ENCODE measurements around the gene CDYL2.
A peak's percentile ranks its signal among the peaks of the same experiment; 100 is the strongest.

CDYL2 gene

DNA sequence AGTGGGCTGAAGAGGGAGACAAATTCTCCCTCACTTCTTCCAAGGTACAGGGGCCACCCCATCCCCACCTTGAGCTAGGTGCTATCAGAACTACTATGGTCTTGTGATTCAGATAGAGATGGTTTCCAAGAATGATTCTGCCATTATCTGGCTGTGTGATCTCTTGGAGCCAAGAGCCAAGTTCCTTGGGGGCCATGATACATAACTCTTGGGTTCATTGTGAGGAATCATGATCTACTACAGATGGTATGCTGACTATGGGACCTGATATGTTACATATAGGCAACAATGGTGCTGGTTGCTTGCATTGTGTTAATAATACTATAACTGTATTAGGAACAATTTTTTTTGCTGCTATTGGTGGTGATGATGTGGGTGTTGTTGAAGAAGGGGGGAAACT, 217.9 kb downstream of the CDYL2 start:
- no peak overlapping the region for H3K4me3 ChIP-seq (ENCODE audit: low read length)
- no peak for DNase-seq (ENCODE audit: low read depth, low spot score)

DNA sequence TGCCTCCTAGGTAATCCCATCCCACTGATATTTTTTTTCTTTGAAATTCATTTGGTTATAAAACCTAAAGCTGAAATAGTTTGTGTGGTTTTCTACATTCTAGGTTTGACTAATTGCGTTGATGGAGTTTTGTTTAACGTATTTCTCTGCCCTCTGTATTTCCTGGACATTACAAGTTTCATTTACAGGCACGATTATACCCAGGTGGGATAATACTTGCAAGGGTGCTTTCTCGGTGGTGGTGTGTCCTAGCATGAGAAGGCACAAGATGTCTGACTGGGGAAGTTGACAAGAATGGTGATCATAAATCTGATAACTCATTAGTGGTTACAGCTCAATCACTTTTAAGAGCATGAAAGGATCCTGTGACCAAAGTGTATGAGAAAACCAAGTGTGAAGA, 218.6 kb downstream of the CDYL2 start:
- DNase-seq (ENCODE audit: low read depth, low spot score) = no peak
- H3K4me3 ChIP-seq (ENCODE audit: low read length) = no peak overlapping the region

DNA sequence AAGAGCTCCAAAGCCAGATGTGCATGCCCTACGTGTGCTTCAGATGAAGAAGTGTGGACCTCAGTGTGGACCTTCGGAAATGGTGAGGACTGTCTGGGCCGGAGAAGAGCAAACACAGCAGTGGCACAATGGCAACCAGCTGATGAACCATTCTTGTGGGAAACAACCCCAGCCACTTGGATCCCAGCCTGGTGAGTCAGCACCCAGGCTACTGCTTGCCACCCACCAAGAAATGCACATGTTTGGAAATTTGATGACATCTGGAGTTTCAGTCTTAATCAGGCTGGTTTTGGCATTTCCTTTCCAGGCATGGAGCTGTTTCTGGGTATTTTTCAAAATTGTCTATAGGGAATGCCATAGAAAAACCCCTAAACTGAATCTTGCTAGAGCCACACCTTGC, 220.9 kb downstream of the CDYL2 start:
- no peak overlapping the region for H3K4me3 ChIP-seq (ENCODE audit: low read length)
- DNase-seq (ENCODE audit: low read depth, low spot score) = no peak

- H3K4me3 ChIP-seq (ENCODE audit: low read length) = no peak overlapping the region
- no peak for DNase-seq (ENCODE audit: low read depth, low spot score)
Observed at GRCh38 chr16:80580109-80580832, 224.1 kb downstream of the CDYL2 start.

GRCh38 chr16:80577485-80578280, 226.7 kb downstream of the CDYL2 start:
- no peak for DNase-seq (ENCODE audit: low read depth, low spot score)
- H3K4me3 ChIP-seq (ENCODE audit: low read length) = no peak overlapping the region

GRCh38 chr16:80576343-80576912, 228.0 kb downstream of the CDYL2 start:
- no peak overlapping the region for H3K4me3 ChIP-seq (ENCODE audit: low read length)
- DNase-seq (ENCODE audit: low read depth, low spot score) = no peak

- no peak for DNase-seq (ENCODE audit: low read depth, low spot score)
- H3K4me3 ChIP-seq (ENCODE audit: low read length) = no peak overlapping the region
Observed at GRCh38 chr16:80573700-80574120, 230.7 kb downstream of the CDYL2 start.

GRCh38 chr16:80570106-80570478, 234.3 kb downstream of the CDYL2 start:
- no peak for DNase-seq (ENCODE audit: low read depth, low spot score)
- H3K4me3 ChIP-seq (ENCODE audit: low read length) = no peak overlapping the region

DNA sequence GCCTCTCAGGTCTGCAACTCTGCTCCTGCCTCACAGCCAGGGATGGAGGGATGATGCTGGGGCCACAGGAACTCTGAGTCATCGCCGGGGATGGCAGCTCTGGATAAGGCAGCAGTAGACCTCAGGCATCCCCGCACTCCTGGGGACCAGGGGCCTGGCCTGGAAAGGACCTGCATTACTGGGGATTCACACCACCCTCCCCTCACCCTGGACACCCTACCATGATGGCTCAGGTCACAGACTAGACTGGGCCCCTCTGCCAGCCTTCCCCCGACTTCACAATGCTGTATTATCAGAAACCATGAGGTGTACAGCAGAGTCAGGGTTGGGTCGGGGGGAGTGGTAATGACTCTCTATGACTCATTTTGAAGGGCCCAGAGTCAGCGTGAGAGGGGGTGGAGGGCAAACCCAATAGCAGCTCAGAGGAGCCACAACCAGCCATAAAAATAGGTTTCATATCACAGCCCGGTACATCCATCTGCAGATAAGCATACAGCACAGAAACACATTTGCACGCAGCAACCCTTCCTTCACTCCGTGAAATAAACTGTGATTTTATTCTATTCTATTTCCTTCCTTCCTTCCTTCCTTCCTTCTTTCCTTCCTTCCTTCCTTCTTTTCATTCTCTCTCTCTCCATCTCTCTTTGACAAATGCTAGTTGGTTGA, 234.8 kb downstream of the CDYL2 start:
- no peak overlapping the region for H3K4me3 ChIP-seq (ENCODE audit: low read length)
- no peak for DNase-seq (ENCODE audit: low read depth, low spot score)

DNA sequence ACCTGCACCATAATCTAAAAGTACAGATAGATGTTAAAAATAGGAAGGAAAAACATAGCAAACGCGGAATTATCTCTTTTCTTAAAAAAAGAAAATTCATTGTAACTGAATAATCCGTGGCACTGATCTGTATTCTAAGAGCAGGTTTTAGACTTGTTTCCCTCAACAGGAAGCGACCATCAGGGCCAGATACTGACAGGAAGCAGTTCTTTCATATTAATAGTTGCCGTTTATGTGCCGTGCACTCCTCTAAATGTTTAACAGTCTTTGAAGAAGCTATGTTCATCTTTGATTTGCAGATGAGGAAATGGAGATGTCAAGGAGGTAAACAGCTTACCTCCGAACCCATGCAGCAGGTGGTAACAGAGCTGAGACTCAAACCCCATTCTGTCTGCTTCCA, 240.0 kb downstream of the CDYL2 start:
- peak; percentile 48 for DNase-seq (ENCODE audit: low read depth, low spot score)
- no peak overlapping the region for H3K4me3 ChIP-seq (ENCODE audit: low read length)

DNA sequence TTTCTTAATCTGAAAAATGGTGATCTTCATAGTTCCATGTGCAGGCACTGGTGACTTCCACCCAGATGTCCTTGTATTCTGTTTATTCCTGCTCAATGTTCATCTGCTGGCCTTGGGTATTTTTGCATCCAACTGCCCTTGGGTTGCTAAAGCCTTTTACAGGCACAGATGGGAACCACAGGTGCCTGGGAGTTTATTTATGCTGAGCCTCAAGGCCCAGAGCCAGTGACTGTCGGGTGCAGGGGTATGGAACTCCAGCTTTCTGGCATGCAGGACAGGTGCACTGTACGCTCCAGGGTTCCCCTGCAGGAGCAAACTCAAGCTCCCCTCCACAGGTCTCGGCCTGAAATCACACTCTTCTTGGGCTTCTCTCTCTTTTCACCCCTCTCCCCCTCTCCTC, 241.3 kb downstream of the CDYL2 start:
- DNase-seq (ENCODE audit: low read depth, low spot score) = no peak
- H3K4me3 ChIP-seq (ENCODE audit: low read length) = no peak overlapping the region

DNA sequence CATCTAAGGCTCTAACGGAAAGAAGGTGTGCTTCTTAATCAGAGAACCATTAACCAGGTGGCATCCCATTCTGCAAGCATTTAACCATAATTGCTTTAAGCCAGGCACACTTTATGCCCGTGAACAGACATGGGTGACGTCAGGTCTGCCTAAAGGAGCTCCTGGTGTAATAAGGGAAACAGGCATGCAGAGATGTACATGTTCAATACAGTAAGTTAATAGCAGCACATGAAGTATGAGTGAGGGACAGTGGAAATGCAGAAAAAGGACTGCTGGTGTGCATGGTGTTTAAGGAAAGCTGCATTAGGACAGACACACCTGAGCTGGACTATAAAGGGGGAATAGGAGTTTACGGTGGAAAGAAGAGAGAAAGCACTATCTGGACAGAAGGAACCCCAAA, 245.0 kb downstream of the CDYL2 start:
- DNase-seq (ENCODE audit: low read depth, low spot score) = no peak

GRCh38 chr16:80557037-80557436, 247.4 kb downstream of the CDYL2 start:
- H3K4me3 ChIP-seq (ENCODE audit: low read length) = no peak overlapping the region
- DNase-seq (ENCODE audit: low read depth, low spot score) = no peak

More for the DNA sequence above, 245.0 kb downstream of the CDYL2 start:
- H3K4me3 ChIP-seq (ENCODE audit: low read length) = no peak overlapping the region

GRCh38 chr16:80556481-80556880, 247.9 kb downstream of the CDYL2 start:
- H3K4me3 ChIP-seq (ENCODE audit: low read length) = no peak overlapping the region

DNA sequence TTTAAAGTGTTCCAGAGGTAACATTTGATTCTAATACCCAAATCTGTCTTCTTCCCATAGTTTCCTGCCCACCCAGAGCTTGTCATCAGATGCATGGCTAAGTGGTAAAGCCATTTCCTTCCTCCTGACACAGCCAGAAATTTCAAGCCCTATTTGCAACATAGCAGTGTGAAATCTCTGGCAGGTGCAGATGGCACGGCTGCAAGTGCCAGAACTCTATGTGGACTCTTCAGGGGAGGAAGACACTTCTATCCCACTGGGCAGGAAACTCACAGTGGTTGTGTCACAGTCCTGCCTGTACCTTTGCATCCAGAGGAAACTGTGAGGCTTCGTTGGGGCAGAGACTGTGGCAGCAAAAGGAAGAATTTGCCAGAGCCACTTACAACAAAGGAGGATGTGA, 250.4 kb downstream of the CDYL2 start:
- no peak for DNase-seq (ENCODE audit: low read depth, low spot score)
- H3K4me3 ChIP-seq (ENCODE audit: low read length) = no peak overlapping the region

More at GRCh38 chr16:80556481-80556880, 247.9 kb downstream of the CDYL2 start:
- no peak for DNase-seq (ENCODE audit: low read depth, low spot score)

- no peak overlapping the region for H3K4me3 ChIP-seq (ENCODE audit: low read length)
- DNase-seq (ENCODE audit: low read depth, low spot score) = no peak
Observed at GRCh38 chr16:80552277-80552676, 252.1 kb downstream of the CDYL2 start.
